RPMI7951 (cell line): ENCODE results near the gene RBM17. TPM values are rescaled to one million over a fixed set of nuclear protein-coding genes. Genes with fewer than 3 reads are reported as not detected.
"Not testable (repeated sequence)": the region's sequence is repeated elsewhere in the genome, so short reads cannot be mapped to it uniquely, and the experiment has no call there.

ENCODE experiments used
- DNase-seq: peaks from one replicate; pipeline ENCODE4 v3.0.0-alpha.2; 2012; ENCODE audit warnings: low read depth
- total RNA-seq: library from RNA; depleted of rRNA; stranded (reverse); fragments of >200 nt; shearing (Covaris generic); gene quantifications from 2 replicates; pipeline ENCODE4 v1.2.3, GENCODE V29; 2014; rRNA removed

RBM17 gene
- 39.4 and 40.2 TPM in 2 replicates for total RNA-seq

- peak; percentile 93 for DNase-seq
These were observed at the start of gene RBM17 for GRCh38 chr10:6088721-6089333. RBM17 (plus strand) TSS chr10:6089034; CDS start chr10:6097066, 8,032 bp downstream.

- DNase-seq = no peak
These were observed 49.1 kb upstream of the RBM17 start for GRCh38 chr10:6039711-6040110.

- no peak for DNase-seq
These were observed 48.6 kb upstream of the RBM17 start for GRCh38 chr10:6040205-6040604.

- DNase-seq = not testable (repeated sequence)
These were observed 45.5 kb upstream of the RBM17 start for GRCh38 chr10:6043377-6043776.

- no peak for DNase-seq
These were observed 44.8 kb upstream of the RBM17 start for GRCh38 chr10:6044060-6044459.

- DNase-seq = no peak
These were observed 44.0 kb upstream of the RBM17 start for GRCh38 chr10:6044751-6045313.

- no peak for DNase-seq
These were observed 43.5 kb upstream of the RBM17 start for GRCh38 chr10:6045314-6045848.

- no peak for DNase-seq
These were observed 42.7 kb upstream of the RBM17 start for GRCh38 chr10:6045878-6046772.

GRCh38 chr10:6046773-6047611 is 41.8 kb upstream of the RBM17 start:
- DNase-seq = no peak

- DNase-seq = no peak
These were observed 41.0 kb upstream of the RBM17 start for GRCh38 chr10:6047847-6048246.

- no peak for DNase-seq
These were observed 40.4 kb upstream of the RBM17 start for GRCh38 chr10:6048281-6049030.

GRCh38 chr10:6049031-6049400 is 39.8 kb upstream of the RBM17 start:
- no peak for DNase-seq

GRCh38 chr10:6050801-6051445 is 37.9 kb upstream of the RBM17 start:
- DNase-seq = peak; percentile 77

- DNase-seq = no peak
These were observed 36.3 kb upstream of the RBM17 start for GRCh38 chr10:6052247-6053221.

GRCh38 chr10:6053303-6053702 is 35.5 kb upstream of the RBM17 start:
- no peak for DNase-seq

GRCh38 chr10:6053816-6054631 is 34.8 kb upstream of the RBM17 start:
- DNase-seq = no peak

GRCh38 chr10:6054884-6055283 is 34.0 kb upstream of the RBM17 start:
- no peak for DNase-seq

GRCh38 chr10:6055929-6056328 is 32.9 kb upstream of the RBM17 start:
- DNase-seq = no peak
